ELR (cell line): Measurements from ENCODE around the gene SPTAN1.

ENCODE experiments used
- DNase-seq: peaks from one replicate; pipeline ENCODE4 v3.0.0-alpha.2; 2015; ENCODE audit warnings: low read depth

Gene SPTAN1

DNA sequence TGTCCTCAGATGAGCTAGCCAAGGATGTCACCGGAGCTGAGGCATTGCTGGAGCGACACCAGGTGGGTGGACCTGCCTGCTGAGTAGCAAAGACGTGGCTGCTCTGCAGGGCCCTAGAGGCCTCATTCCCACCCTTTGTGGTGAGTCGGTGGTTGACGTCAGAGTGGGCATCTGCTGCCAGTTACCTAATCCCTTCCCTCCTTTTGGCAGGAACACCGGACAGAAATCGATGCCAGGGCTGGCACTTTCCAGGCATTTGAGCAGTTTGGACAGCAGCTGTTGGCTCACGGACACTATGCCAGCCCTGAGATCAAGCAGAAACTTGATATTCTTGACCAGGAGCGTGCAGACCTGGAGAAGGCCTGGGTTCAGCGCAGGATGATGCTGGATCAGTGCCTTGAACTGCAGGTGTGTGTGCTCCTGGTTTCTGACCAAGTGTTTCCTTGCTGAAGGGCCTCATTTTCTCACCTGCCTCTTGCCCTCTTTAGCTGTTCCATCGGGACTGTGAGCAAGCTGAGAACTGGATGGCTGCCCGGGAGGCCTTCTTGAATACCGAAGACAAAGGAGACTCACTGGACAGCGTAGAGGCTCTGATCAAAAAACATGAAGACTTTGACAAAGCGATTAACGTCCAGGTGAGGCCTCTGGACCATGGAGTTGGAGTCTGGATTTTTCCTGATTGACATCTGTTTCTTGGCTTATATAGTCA, 55.4 kb downstream of the SPTAN1 start:
- no peak for DNase-seq

DNA sequence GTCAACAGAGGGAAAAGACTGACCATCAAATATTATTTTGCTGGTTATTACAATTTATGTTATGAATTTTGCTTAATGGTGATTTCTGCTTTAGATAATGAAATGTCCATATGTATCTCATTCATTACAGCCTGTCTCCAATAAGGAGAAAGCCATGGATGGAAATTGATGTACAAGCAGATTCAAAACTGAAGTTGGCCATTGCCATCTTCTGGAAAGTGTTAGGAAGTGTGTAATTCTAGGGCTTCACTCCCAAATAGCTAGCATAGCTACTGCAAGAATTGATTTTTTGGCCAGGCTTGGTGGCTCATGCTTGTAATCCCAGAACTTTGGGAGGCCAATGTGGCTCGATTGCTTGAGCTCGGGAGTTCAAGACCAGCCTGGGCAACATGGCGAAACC, 58.5 kb downstream of the SPTAN1 start:
- no peak for DNase-seq

DNA sequence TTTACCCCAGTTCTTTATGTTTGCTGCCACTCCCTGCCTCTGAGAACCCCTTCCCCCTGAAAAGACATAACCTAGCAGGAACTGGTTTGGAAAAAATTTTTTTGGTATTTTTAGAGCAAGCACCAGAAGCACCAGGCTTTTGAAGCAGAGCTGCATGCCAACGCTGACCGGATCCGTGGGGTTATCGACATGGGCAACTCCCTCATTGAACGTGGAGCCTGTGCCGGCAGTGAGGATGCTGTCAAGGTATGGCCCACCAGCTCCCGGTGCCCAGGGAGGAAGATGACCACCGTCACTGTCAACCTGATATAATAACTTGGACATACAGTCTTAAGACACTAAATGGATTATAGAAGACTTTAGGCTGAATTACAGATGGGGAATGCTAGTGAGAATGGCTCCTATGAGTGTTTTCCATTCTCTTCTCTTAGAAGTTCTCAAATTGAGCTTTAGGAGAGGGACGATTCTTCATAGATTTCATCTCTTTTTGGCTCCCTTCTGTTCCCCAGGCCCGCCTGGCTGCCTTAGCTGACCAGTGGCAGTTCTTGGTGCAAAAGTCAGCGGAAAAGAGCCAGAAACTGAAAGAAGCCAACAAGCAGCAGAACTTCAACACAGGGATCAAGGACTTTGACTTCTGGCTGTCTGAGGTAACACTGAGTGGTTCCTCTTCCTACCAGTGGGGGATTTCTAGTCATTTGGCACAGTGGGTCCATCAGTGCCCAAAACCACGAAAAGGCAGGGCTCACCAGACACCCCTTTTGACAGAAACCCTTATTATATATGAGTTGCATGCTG, 59.4 kb downstream of the SPTAN1 start:
- DNase-seq = no peak

DNA sequence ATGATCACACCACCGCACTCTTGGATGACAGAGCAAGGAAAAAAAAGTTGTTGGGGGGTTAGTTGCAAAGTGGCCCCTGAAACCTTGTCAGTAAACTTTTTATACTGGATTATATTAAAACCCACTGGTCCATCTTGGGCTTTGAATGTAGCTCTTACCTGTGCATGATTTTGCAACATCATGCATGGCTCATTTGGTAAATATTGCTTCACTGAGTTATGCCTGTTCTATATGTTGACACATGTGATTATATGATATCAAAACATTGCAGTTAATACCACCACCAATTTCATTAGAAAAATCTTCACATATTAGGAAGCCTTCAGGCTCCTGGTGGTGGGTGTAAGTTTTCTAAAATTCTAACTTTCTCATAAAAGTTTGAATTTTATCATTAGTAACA, 62.3 kb downstream of the SPTAN1 start:
- DNase-seq = no peak

DNA sequence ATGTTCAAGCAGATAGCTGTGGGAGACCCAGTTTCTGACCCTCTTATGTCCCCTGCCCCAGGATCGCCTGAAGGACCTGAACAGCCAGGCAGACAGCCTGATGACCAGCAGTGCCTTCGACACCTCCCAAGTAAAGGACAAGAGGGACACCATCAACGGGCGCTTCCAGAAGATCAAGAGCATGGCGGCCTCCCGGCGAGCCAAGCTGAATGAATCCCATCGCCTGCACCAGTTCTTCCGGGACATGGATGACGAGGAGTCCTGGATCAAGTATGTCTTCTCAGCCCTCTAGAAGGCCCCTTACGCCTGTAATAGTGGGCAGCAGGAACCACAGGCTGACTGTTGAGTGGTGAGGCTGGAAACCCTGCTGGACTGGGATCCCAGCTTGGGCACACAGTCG, 63.2 kb downstream of the SPTAN1 start:
- no peak for DNase-seq

DNA sequence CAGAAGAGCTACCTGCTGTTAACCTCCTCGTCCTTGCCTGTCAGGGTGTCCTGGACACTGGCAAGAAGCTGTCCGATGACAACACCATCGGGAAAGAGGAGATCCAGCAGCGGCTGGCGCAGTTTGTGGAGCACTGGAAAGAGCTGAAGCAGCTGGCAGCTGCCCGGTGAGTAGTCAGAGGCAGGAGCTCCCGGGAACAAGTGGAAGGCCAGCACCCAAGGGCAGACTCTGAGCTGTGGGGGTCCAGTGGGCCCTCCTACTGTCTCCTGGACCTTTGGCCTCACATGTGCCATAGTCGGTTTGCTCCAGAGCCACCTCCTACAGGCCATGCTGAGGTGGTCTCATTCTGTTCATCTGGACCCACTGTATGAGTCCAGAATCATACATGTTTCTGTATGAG, 65.6 kb downstream of the SPTAN1 start:
- no peak for DNase-seq

DNA sequence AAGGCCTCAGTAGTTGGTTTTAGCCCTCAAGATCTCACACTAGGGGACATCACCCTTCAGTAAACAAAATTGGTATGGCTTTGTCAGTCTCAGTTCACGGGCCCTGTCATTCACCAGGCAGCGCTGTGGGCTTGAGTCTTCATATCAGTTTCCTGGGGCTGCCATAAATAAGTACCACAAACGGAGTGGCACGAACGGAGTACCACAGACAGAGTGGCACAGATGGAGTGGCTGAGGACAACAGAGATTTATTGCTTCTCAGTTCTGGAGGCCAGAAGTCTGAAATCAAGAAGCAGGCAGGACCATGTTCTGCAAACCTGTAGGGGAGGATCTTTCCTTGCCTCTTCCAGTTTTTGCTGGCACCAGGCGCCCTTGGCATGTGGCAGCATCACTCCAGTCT, 66.7 kb downstream of the SPTAN1 start:
- DNase-seq = no peak

DNA sequence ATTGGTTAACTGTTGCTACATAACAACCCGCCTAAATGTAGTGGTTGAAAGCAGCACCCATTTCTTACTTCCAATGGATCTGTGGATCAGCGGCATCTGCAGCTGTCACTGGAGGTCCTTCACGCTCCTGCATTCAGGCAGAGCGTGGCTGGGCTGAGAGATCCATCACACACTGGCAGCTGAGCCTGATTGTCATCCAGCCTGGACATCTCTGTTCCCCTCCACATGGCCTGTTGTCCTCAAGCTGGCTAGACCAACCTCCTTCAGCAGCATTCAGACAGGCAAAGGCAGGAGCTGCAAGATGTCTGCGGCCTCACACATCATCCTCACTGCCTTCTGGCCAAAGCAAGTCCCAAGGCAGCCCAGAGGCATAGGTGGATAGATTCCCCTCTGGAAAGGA, 67.4 kb downstream of the SPTAN1 start:
- DNase-seq = no peak

DNA sequence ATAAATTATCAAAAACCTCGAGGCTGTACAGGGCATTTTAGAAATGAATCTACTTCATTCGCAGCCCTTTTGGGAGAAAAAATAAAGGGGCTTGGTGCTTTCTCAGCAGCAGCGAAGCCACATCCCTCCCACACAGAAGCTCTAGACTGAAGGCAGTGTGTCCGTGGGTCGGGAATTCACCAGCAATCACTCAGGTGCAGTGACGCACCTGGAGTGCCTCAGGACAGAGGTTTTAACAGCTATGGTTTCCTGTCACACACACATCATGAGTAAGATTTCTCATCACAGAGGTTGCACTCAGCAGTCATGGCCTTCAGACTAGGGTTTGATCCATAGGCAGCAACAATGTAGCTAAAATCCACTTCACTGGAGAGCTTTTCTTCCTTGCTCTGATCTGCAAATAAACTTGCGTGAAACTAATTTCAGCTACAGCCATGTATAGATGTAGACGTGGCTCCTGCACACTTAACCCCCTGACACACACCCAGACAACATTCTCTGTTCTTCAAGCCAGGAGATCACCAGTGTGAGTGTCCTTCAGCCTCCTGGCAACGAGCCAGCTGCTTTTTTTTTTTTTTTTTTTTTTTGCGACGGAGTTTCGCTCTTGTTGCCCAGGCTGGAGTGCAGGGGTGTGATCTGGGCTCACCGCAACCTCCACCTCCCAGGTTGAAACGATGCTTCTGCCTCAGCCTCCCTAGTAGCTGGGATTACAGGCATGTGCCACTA, 69.5 kb downstream of the SPTAN1 start:
- no peak for DNase-seq

DNA sequence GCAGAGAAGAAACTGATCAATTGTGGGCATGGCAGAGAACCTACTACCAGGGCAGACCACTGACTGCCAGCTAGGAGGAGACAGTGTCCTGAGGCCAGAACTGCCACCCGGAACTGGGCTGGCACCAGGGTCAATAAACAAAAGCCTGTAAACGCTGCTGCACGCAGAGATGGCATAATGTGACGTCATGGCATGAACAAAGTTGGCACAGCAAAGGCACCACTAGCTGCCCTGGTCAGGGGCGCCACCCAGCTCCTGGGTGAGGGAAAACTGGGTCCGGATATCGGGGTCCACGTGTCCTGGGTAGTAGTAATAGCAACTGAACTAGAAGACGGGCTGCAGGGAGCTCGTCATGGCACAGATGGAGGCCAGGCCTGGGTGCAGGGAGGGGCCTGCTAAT, 72.2 kb downstream of the SPTAN1 start:
- no peak for DNase-seq

DNA sequence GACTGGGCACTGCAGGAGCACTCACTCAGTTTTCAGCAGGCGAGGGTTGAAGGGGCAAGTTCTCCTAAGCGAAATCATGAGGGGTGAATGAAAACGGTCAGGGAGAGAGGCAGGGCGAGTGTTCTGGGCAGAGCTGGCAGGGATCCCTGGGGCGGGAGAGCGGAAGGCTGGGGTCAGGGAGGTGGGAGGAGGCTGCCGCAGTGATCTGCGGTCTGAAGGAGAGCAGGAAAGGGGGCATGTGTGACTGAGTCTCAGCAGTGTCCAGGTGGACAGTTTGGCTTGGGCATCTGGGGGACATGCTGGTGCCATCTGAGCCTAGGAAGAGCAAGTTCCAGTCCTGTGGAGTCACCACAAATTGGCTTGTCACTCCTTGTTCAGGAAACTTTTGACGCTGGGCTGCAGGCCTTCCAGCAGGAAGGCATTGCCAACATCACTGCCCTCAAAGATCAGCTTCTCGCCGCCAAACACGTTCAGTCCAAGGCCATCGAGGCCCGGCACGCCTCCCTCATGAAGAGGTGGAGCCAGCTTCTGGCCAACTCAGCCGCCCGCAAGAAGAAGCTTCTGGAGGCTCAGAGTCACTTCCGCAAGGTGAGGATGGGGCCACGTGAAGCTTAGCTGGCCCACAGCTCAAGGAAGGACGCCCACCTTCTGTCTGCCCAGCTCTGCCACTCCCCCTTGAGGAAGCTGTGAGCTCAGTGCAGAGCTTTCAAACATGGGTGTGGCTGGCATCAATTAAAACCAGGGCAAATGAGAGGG, 73.2 kb downstream of the SPTAN1 start:
- no peak for DNase-seq

DNA sequence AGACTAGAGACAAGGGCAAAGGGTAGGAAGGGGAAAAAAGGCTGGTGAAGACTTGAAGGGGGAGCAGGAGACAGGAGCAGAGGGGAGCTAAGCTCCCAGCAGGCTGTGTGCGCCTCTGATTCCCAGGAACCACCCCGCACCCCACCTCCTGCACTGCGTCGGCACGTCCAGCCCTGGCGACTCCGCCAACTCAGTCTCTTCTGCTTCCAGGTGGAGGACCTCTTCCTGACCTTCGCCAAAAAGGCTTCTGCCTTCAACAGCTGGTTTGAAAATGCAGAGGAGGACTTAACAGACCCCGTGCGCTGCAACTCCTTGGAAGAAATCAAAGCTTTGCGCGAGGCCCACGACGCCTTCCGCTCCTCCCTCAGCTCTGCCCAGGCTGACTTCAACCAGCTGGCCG, 73.8 kb downstream of the SPTAN1 start:
- DNase-seq = no peak

DNA sequence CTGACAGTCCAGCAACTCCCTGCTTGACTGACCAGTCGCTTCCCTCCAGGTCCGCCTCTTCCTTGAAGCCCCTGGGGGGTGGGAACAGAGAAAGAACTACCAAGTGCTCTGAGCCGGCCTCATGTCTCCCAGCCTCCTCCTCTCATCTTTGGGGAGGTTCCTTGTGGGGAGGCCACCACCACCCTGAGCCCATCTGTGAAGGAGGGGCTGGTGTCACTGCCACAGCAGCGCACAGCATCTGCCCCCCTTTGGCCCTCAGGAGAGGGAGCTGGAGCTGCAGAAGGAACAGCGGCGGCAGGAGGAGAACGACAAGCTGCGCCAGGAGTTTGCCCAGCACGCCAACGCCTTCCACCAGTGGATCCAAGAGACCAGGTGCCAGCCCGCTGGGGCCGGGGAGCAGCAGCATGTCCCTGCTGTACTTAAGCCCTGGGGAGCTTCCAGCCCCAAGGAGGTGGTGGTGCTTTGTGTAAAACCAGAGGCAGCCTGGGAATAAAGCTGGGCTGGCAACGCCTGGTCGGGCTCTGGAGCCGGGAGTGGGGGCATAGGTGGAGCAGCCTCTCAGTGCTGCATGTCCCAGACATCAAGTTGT, 74.8 kb downstream of the SPTAN1 start:
- no peak for DNase-seq

DNA sequence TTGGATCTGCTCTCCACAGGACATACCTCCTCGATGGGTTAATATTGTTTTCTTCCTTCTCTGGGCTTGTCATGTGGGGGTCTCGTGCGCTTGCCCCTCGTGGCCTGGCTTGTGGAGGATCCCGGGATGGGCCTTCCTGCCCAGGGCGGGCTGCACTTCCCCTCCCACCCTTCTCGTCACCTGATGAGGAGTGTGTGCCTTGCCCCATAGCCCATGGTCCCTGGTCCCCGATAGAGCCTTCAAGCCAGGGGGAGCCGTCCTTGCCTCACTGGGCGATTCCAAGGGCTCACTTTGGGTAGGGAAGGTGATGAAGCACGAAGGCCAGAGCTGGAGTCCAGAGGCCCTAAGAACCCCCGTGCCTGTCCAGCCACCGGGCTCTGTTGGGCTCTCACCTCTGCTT, 75.5 kb downstream of the SPTAN1 start:
- no peak for DNase-seq

DNA sequence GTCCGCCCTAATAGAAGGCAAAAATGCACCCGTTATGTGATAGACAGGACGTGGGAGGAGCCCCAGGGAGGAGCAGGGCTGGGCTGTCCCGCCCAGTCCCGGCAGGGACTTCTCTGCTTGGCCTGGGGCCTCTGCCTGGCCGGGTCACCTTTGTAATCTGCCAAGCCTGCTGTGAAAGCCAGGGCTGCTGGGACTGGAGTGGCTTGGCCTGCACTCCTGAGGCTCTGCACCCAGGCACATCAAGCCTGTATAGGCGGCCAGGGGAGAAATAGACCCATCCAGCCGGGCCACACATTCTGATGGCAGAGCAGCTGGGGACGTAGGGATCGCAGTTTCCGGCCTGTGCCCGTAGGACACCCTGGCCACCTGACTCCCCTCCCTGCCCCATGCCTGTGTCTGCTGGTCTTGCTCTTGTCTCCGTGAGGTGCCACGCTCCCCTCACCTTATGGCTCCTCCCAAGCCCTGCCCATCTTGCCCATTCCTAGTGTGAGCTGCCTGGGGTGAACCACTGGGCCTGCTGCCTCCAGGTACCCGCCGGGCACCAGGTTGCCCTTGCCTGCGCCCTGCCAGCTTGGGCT, 76.2 kb downstream of the SPTAN1 start:
- no peak for DNase-seq

DNA sequence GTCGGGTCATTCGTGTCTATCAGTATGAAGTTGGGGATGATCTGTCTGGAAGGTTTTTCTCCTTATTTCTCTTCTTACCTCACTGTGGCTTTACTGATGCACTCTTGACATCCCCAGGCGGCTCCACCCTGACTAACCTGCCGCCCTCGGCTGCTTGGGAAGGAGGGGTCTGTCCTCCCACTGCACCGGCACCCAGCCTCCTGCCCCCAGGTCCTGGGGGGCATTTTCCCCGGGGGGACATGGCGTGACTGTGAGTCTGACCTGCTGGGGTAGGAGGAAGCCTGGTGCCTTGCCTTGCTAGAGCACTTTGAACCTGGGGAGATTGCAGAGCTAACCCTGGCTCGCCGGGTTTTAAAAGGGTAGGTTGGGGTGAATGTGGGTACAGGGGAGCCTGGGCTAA, 76.7 kb downstream of the SPTAN1 start:
- DNase-seq = no peak

DNA sequence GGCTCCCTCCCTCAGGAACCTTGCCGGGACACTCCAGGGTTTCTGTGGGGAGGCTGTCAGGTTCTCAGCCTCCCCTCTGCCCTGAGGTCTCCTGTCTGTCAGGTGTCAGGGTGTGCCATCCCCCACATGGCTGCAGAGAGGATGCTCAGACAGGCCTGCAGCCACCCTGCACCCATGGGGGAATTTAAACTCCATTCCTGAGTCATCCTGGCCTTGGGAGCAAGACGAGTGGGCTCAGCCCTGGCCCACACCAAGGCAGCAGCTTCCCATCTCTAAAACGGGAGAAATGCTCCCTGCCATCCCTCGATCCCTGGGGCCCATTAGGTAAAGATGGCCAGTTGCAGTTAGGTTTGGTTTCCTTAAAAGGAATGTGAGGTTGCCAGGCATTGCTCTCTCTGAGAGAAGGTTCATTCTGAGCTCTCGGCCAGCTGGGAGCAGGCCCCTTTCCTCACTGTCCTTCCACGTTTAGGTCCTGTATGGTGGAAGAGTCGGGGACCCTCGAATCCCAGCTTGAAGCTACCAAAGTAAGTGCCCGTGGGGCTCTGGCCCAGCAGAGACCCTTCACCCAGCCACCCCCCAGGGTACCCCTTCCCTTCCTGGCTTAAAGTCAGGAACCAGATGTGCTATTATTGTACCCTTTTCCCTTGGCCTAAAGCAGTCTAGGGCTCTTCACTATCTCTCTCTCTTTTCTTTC, 77.6 kb downstream of the SPTAN1 start:
- DNase-seq = no peak

DNA sequence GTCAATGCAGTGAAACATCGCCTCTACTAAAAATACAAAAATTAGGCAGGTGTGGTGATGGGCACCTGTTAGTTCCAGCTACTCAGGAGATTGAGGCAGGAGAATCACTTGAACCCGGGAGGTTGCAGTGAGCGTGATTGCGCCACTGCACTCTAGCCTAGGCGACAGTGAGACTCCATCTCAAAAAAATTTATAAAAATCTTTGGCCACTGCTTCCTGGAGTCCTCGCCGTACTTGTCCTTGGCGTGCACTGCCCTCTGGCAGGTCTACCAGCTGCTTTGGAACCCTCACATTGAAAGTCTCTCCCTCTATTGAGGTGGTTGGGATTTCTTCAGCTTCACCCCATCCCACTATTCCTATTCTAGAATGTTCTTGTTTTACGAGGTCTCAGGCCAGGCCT, 79.2 kb downstream of the SPTAN1 start:
- DNase-seq = no peak

DNA sequence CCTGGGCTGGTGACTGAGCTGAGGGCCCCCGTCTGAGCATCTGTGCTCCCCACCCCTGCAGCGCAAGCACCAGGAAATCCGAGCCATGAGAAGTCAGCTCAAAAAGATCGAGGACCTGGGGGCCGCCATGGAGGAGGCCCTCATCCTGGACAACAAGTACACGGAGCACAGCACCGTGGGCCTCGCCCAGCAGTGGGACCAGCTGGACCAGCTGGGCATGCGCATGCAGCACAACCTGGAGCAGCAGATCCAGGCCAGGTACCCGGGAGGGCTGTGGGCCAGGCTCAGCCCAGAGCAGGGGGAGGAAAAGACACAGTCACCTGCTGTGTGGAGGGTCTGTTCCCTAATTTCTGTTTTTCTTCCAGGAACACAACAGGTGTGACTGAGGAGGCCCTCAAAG, 79.7 kb downstream of the SPTAN1 start:
- no peak for DNase-seq

DNA sequence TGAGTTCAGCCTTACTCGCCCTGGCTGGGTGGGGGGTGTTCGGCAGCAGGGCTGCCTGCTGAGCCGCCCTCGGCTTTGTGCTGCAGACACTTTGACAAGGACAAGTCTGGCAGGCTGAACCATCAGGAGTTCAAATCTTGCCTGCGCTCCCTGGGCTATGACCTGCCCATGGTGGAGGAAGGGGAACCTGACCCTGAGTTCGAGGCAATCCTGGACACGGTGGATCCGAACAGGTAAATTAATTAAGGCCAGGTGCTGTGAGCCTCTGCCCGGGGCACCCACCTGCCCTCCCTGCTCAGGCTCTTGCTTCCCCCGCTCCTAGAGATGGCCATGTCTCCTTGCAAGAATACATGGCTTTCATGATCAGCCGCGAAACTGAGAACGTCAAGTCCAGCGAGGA, 80.1 kb downstream of the SPTAN1 start:
- no peak for DNase-seq

DNA sequence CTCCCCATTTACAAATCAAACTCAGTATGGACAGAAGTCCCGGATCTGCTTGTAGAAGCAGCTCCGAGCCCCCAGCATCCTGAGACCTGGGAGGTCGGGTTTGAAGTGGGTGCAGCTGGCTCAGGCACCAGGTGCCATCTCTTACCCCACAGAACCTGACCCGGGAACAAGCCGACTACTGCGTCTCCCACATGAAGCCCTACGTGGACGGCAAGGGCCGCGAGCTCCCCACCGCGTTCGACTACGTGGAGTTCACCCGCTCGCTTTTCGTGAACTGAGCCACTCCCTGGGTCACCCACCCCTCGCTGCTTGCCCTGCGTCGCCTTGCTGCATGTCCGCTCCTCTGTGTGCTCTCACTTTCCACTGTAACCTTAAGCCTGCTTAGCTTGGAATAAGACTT, 80.7 kb downstream of the SPTAN1 start:
- no peak for DNase-seq
